ENCODE results near the gene FGF4.

DNA sequence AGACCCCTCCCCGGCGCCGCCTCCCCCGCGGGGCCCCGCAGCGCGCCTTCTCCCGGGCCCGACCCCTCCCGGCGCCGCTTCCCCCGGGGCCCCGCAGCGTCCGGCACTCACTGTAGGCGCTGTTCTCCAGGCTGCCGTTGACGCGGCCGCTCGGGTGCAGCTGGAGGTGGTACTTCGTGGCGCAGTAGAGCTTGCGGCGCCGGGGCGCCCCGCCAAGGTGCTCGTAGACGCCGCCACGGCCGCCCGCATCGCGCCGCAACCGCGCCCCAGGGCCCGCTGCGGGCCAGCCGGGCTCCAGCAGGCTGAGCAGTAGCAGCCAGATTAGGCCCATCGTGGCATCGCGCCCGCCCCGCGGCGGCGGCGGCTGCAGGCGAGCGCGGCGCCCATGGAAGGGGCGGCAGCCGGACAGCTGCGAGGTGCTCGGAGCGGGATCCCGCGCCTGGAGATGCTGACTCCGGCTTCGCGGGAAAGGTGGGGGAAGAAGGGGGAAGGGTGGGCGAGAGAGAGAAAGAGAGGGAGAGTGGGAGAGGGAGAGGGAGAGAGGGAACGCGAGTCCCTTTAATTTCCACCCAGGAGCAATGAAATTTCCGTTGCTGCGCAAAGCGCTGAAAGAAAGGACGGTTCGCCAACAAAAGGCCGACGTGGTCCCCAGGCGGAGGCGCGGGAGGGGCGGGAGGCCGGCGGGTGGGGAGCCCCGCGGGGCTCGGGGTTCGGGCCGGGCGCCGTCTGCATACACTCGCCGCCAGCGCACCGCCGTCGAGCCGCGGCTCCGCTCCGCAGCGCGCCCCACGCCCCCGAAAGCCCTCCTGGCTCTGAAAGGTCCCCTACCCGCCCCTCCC is 43.7 kb upstream of the FGF4 start, which contains the start of gene FGF3:
- TF ChIP-seq POLR2AphosphoS5 (IDR thresholded peaks at IDR 0.05; ENCODE audit: borderline replicate concordance, low read depth, low read length) = no peak
- TF ChIP-seq EZH2 (IDR thresholded peaks at IDR 0.05) = peak; percentile 73
